SK-N-SH (cell line): ENCODE results near the gene LHB. TPM values are rescaled to one million over a fixed set of nuclear protein-coding genes. Genes with fewer than 3 reads are reported as not detected.
"Not testable (repeated sequence)": the region's sequence is repeated elsewhere in the genome, so short reads cannot be mapped to it uniquely, and the experiment has no call there.

Experiments
- CTCF ChIA-PET: fragments of 300-600, 350-600 bp; formaldehyde crosslinking; extraction: SDS; loops from one replicate; lab custom pipeline; 2021; lab: Yijun Ruan, JAX
- POLR2A ChIA-PET: fragments of 350-600 bp; sonication (Branson Sonifier 250); formaldehyde crosslinking; extraction: SDS; loops from one replicate; lab custom pipeline; 2020; ENCODE audit warnings: antibody characterized with exemption, inconsistent platforms; lab: Yijun Ruan, JAX
- DNase-seq: peaks from one replicate; pipeline ENCODE4 v3.0.0; 2012
- H2AFZ ChIP-seq: fragments of 200-600 bp; sonication (generic); 2 replicates; pipeline ENCODE4 v1.8.1; 2016; ENCODE audit warnings: antibody characterized with exemption, mild to moderate bottlenecking, low read depth
- H3F3A ChIP-seq: fragments of 200-600 bp; sonication (generic); replicated peaks from 2 replicates; pipeline ENCODE3; 2016; ENCODE audit warnings: antibody characterized with exemption, mild to moderate bottlenecking; ENCODE audit not compliant: insufficient read depth
- H3K27ac ChIP-seq, 2 experiments: fragments of 200-500 bp in 1 of 2; fragments of 200-600 bp in 1 of 2; sonication (Bioruptor generic) in 1 of 2; sonication (generic), shearing (Covaris generic) in 1 of 2; 2 replicates each; pipeline versions ENCODE4 v1.5.1 to v1.6.1; 2014 to 2016; ENCODE audit warnings: low read depth in 2 of 2, inconsistent platforms in 1 of 2, low read length in 1 of 2, mild to moderate bottlenecking in 1 of 2, mixed read lengths in 1 of 2
- H3K27me3 ChIP-seq: fragments of 200-600 bp; sonication (generic), shearing (Covaris generic); 2 replicates; pipeline ENCODE4 v1.6.1; 2016; ENCODE audit warnings: mixed run types; ENCODE audit not compliant: insufficient read depth
- H3K36me3 ChIP-seq, 2 experiments: fragments of 200-500 bp in 1 of 2; fragments of 200-600 bp in 1 of 2; sonication (Bioruptor generic) in 1 of 2; sonication (generic) in 1 of 2; replicated peaks in 1 of 2; 2 replicates each; pipeline versions ENCODE3 to v1.5.1; 2014 to 2016; ENCODE audit warnings: low read length in 1 of 2, mild to moderate bottlenecking in 1 of 2; ENCODE audit not compliant: insufficient read depth in 2 of 2, control insufficient read depth in 1 of 2
- H3K4me1 ChIP-seq, 2 experiments: fragments of 200-500 bp in 1 of 2; fragments of 200-600 bp in 1 of 2; sonication (Bioruptor generic) in 1 of 2; sonication (generic), shearing (Covaris generic) in 1 of 2; 2 replicates each; pipeline versions ENCODE4 v1.5.1 to v1.6.1; 2014 to 2016; ENCODE audit warnings: low read depth in 1 of 2, low read length in 1 of 2, mixed run types in 1 of 2; ENCODE audit not compliant: insufficient read depth in 2 of 2, control insufficient read depth in 1 of 2
- H3K4me2 ChIP-seq: fragments of 200-600 bp; sonication (generic), shearing (Covaris generic); 2 replicates; pipeline ENCODE4 v1.6.1; 2017; ENCODE audit warnings: mixed run types
- H3K4me3 ChIP-seq, 2 experiments: fragments of 200-500 bp in 1 of 2; fragments of 200-600 bp in 1 of 2; sonication (Bioruptor generic) in 1 of 2; sonication (generic), shearing (Covaris generic) in 1 of 2; 2 replicates each; pipeline versions ENCODE4 v1.5.1 to v1.8.1; 2014 to 2016; ENCODE audit warnings: low read depth in 2 of 2, inconsistent platforms in 1 of 2, low read length in 1 of 2, mild to moderate bottlenecking in 1 of 2, mixed read lengths in 1 of 2, moderate library complexity in 1 of 2
- H3K79me2 ChIP-seq: fragments of 200-600 bp; sonication (generic); 2 replicates; pipeline ENCODE4 v1.8.1; 2017; ENCODE audit warnings: mild to moderate bottlenecking; ENCODE audit not compliant: insufficient read depth
- H3K9ac ChIP-seq: fragments of 200-600 bp; sonication (generic); 2 replicates; pipeline ENCODE4 v1.6.1; 2017; ENCODE audit warnings: mixed run types
- H3K9me2 ChIP-seq: fragments of 200-600 bp; sonication (generic); 2 replicates; pipeline ENCODE4 v1.6.1; 2017; ENCODE audit warnings: mixed run types
- H3K9me3 ChIP-seq: fragments of 200-600 bp; sonication (generic); 2 replicates; pipeline ENCODE4 v1.6.1; 2017; ENCODE audit warnings: mixed run types, mild to moderate bottlenecking, moderate library complexity
- H4K20me1 ChIP-seq: fragments of 200-600 bp; sonication (generic); 2 replicates; pipeline ENCODE4 v1.6.1; 2017; ENCODE audit warnings: mild to moderate bottlenecking, mixed run types; ENCODE audit not compliant: insufficient read depth
- CTCF ChIP-seq: fragments of 200-600 bp; sonication (generic); IDR thresholded peaks from 2 replicates; pipeline ENCODE4 v1.6.1; 2017; ENCODE audit warnings: antibody characterized with exemption, mild to moderate bottlenecking, moderate library complexity
- RFX5 ChIP-seq: IDR thresholded peaks from 2 replicates; pipeline ENCODE4 v1.6.1; 2012; ENCODE audit warnings: mild to moderate bottlenecking, improper control_type of control experiment, low read length
- WGBS: methylation state at CpG from one replicate; pipeline ENCODE4 v1.1.6; 2017; ENCODE audit warnings: low lambda C conversion rate; 5-methylcytosine and 5-hydroxymethylcytosine counted together
- polyA plus RNA-seq, 3 experiments: library from polyadenylated mRNA; depleted of rRNA; stranded (reverse); fragments of >200 nt; gene quantifications; 2 replicates each; pipeline ENCODE4 v1.2.3, GENCODE V29; 2012

LHB gene
- polyA plus RNA-seq, 1 of the 3 experiments (the other 2 are of a cell fraction) = 0.13 TPM

GRCh38 chr19:49031642-49032301, 14.9 kb upstream of the LHB start, which contains the start of gene CGB2:
Gene CGB2 (plus strand): TSS chr19:49031890. CDS start chr19:49032096, 206 bp downstream.
- H3K79me2 ChIP-seq, H3K9ac ChIP-seq, H3K9me3 ChIP-seq, H3K27ac ChIP-seq, H3K27me3 ChIP-seq, H3K36me3 ChIP-seq, H3K9me2 ChIP-seq, H3K4me2 ChIP-seq, POLR2A ChIA-PET, H4K20me1 ChIP-seq, H3K4me1 ChIP-seq, H2AFZ ChIP-seq, H3K4me3 ChIP-seq, H3F3A ChIP-seq: not testable (repeated sequence)
- 32% methylated on average over 18 of the region's 28 CpGs for WGBS
- CTCF ChIA-PET = interaction anchor here (1.0 kb wide), 1 partner anchor 12 kb away, joined by 3 read pairs; no protein-coding TSS in a partner anchor
- TF ChIP-seq CTCF = peak; percentile 66
- 0 out of 2 replicates have a peak, but pooled peaks have one; percentile 36 for TF ChIP-seq RFX5
- peak; percentile 81 for DNase-seq

- H3F3A ChIP-seq, H3K4me2 ChIP-seq, H3K36me3 ChIP-seq, H3K79me2 ChIP-seq, H3K4me1 ChIP-seq, H4K20me1 ChIP-seq, CTCF ChIA-PET, H3K4me3 ChIP-seq, POLR2A ChIA-PET, H3K9me2 ChIP-seq, H2AFZ ChIP-seq, H3K9me3 ChIP-seq, H3K9ac ChIP-seq, H3K27me3 ChIP-seq, DNase-seq: not testable (repeated sequence)
- 0 out of 4 replicates have a peak overlapping the region, but pooled peaks of 1 of the 2 experiments have one; percentile 51 for H3K27ac ChIP-seq
- 85% methylated on average over 6 of the region's 8 CpGs for WGBS
These were observed 13.4 kb upstream of the LHB start for GRCh38 chr19:49030323-49030722.

DNA sequence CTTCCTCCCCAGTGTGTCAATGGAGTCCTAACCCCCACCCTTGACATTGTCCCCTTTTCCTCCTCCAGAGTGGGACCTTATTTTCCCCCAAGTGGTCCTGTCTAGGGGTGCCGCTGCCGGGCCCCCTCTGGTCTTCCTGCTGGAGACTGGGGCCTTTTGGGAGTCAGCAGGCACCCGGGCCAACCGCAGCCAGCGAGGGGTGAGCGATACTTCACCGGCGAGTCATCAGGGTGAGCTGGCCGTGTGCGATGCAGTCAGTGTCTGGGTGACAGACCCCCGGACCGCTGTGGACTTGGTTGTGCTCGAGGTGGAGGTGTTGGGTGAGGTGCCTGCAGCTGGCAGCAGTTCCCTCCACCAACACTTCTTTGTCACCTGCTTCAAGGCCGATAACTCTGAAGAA, 12.9 kb upstream of the LHB start:
- H3K9me2 ChIP-seq, H3K9me3 ChIP-seq, H3K4me3 ChIP-seq, CTCF ChIA-PET, H3K36me3 ChIP-seq, H3K27me3 ChIP-seq, H3K79me2 ChIP-seq, H3F3A ChIP-seq, DNase-seq, H2AFZ ChIP-seq, H3K9ac ChIP-seq, H3K4me1 ChIP-seq, POLR2A ChIA-PET, H4K20me1 ChIP-seq: not testable (repeated sequence)
- 33% methylated on average over 14 of the region's 14 CpGs for WGBS
- H3K4me2 ChIP-seq = peak overlapping the region; percentile 7; the same call in 1 of the 2 replicates
- H3K27ac ChIP-seq = peak overlapping the region in 1 of 2 experiments; percentile 51; a peak in 1 of 4 replicates

DNA sequence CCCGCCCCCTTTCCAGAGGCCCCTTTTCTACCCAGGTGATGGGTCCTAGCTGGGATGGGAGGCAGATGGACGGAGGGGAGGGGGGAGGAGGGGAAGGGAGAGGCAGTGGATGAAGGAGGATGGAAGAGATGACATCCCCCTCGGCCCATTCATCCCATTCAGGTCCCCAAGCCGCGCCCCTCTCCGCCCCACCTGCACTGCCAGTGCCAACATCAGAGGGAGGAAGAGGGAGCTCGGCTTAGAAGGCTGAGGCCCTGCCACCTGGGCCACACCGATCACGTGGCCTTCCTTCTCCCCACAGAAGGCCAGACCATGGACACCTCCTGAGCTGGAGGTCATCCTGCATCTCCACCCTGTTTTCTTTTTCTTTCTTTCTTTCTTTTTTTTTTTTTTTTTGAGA, 11.8 kb upstream of the LHB start:
- CTCF ChIA-PET = interaction anchor here (1.0 kb wide), 1 partner anchor 29 kb away, joined by 4 read pairs; no protein-coding TSS in a partner anchor
- POLR2A ChIA-PET, H3K4me2 ChIP-seq, H3K9me3 ChIP-seq, H3K9ac ChIP-seq, H3F3A ChIP-seq, H4K20me1 ChIP-seq, H3K4me1 ChIP-seq, H3K4me3 ChIP-seq, DNase-seq, H2AFZ ChIP-seq, H3K36me3 ChIP-seq, H3K27me3 ChIP-seq, H3K9me2 ChIP-seq, H3K79me2 ChIP-seq, H3K27ac ChIP-seq: not testable (repeated sequence)
- WGBS = 73% methylated on average over 3 of the region's 9 CpGs

- H3K27me3 ChIP-seq, H3K9me3 ChIP-seq, CTCF ChIA-PET, H3K9ac ChIP-seq, H3K4me1 ChIP-seq, H3K9me2 ChIP-seq, H3K4me3 ChIP-seq, POLR2A ChIA-PET, H3K36me3 ChIP-seq, H4K20me1 ChIP-seq, H3K79me2 ChIP-seq, DNase-seq: not testable (repeated sequence)
- H2AFZ ChIP-seq = 0 out of 2 replicates have a peak overlapping the region, but pooled peaks have one; percentile 84
- 39% methylated on average over 13 of the region's 23 CpGs for WGBS
- H3K4me2 ChIP-seq = peak overlapping the region; percentile 15; the same call in 1 of the 2 replicates
- peaks cover 12% of the 10 kb centered on the region for H3F3A ChIP-seq
- H3K27ac ChIP-seq = peak overlapping the region in 1 of 2 experiments; percentile 27; a peak in 2 of 4 replicates
These were observed 8.7 kb upstream of the LHB start for GRCh38 chr19:49025599-49025998.
